HuH-7 (cell line): ENCODE data around the gene TTC24.
"Not testable (repeated sequence)": the region's sequence is repeated elsewhere in the genome, so short reads cannot be mapped to it uniquely, and the experiment has no call there.

ENCODE experiments used
- DNase-seq: peaks from one replicate; pipeline ENCODE4 v3.0.0; 2011; ENCODE audit warnings: low spot score

TTC24 gene

GRCh38 chr1:156608981-156609380, 29.5 kb downstream of the TTC24 start:
- DNase-seq, result peak; percentile 48

DNA sequence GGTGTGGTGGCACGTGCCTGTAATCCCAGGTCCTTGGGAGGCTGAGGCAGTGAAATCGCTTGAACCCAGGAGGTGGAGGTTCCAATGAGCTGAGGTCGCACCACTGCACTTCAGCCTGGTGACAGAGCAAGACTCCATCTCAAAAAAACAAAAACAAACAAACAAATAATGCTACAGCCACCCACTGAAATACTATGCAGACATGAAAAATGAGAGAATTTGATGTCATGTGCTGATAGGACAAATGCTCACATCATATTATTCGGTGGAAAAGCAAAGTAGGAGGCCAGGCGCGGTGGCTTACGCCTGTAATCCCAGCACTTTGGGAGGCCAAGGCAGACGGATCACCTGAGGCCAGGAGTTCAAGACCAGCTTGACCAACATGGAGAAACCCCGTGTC, 30.5 kb downstream of the TTC24 start:
- not testable (repeated sequence) for DNase-seq

DNA sequence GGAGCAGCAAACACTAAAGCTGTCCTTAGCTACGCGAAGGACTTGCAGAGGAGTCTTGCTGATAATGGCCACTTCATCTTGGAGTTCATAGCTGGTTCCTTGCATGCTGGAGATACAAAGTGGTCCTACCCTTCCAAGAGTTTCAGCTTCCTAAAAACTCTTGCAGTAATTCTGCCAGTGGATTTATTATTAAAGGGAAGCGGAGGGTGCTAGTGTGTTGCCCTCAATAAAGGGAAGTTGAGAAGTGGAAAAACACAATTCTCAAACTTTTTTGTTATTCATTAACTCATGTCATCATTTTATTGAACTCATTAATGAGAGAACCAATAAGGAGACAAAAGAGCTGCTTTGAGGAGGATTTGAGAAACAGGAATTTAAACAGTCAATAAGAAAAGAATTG, 33.1 kb downstream of the TTC24 start:
- no peak for DNase-seq

DNA sequence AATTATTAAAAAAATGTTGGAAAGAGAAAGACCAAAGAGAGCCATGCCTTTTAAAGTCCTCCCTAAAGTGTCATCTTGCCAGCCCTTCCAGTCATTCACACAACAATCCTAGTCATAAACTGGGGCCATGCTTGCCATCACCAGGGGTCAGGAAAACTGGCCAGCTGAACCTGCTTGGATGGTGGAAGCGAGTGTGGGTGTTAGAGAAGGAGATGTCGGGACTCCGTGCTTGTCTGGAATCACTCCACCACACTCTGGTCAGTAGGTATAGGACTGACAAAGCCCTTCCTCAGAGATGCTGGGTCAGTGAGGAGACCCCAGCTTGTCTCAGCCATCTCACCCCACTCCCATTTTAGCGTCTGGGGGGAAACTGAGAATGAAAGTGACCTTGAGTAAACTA, 36.4 kb downstream of the TTC24 start:
- no peak for DNase-seq

GRCh38 chr1:156616463-156616862, 36.9 kb downstream of the TTC24 start:
- peak; percentile 73 for DNase-seq

DNA sequence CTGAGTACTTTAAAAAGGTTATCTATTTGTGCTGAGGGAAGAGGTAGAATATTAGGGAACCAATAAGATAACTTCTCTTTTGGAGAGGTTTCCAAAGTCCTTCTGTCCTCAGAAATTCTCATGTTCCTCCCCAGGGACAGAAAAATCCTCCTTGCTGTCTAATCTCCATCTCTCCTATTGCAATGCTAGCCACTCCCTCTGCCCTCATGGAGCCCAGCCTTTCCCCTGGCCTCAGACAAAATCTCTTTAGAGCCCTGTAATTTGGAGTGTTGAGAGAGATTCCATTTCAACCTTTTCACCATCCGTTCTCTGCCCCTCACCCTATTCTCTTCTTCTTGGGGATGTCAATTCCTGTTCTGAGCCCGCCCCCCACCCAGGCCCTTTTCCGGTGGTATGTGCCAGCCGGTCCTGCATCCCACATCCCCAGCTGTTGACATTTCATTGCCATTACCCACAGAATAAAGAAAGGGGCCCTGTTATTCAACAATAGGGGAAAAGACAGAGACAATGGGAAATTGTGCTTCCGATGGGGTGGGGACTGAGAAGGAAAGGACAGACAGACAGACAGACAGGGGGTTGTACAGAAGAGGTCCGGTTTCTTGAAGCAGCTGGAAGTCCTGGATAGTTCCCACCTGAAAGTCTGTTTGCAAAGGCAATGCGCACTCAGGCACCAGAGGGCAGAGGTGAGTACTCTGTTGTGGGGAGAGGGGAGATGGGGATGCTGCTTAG, 39.5 kb downstream of the TTC24 start, which contains the start of gene HAPLN2:
HAPLN2 (plus strand) TSS at position 563 of the 729 bp plus-strand sequence. CDS start 4,076 bp downstream, outside the sequence.
- peak; percentile 67 for DNase-seq

GRCh38 chr1:156619582-156619955, 40.0 kb downstream of the TTC24 start:
- no peak for DNase-seq

GRCh38 chr1:156622581-156623297, 43.2 kb downstream of the TTC24 start:
- DNase-seq, result no peak

GRCh38 chr1:156623946-156624813, 44.7 kb downstream of the TTC24 start:
- DNase-seq, result peak; percentile 86

GRCh38 chr1:156624814-156625435, 45.4 kb downstream of the TTC24 start:
- peak; percentile 31 for DNase-seq

DNA sequence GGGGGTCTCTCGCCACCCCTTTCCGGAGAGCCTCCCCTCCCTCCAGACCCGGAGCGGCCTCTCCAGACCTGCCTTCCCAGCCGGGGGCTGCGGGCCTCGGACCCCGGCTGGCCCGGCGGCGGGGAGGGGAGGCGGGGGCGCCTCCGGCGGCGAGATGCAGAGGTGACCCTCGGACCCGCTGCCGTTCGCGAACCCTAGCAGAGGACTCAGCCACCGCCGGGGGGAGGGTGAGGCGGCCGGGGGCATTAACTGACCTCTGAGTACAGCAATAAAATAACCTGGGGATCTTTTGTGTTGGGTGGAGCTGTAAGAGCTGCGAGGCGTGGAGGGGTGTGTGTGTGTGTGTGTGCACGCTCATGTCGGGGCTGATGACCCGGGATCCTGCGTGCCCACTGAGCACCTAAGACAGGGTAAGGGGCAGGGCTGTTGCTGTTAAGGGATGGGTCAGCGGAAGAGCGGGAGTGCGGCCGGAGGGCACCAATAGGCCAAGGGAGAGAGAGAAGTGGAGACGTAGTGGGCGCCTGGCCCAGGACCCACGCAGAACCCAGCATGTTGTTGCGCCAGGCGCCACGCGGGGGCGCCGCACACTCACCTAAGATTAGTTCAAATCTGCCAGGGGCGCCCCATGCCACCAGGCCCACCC, 46.0 kb downstream of the TTC24 start:
- peak; percentile 56 for DNase-seq

DNA sequence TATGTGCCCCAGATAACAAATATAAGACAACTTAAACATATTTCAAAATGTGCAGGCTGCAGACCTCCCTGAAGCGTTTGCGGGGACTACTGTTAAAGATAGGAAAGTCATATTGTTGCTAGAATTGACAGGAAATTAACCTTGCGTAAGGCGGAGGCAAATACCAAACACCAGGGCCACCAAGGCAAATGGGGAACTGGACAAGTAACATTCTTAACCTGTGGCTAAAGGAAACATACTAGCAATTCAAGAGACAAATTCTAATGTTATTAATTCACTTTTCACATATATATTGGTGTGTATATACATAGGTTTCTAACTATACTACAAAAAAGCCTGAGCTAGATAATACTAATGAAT, 46.5 kb downstream of the TTC24 start:
- no peak for DNase-seq

GRCh38 chr1:156627313-156627880, 47.9 kb downstream of the TTC24 start:
- DNase-seq, result peak; percentile 71

DNA sequence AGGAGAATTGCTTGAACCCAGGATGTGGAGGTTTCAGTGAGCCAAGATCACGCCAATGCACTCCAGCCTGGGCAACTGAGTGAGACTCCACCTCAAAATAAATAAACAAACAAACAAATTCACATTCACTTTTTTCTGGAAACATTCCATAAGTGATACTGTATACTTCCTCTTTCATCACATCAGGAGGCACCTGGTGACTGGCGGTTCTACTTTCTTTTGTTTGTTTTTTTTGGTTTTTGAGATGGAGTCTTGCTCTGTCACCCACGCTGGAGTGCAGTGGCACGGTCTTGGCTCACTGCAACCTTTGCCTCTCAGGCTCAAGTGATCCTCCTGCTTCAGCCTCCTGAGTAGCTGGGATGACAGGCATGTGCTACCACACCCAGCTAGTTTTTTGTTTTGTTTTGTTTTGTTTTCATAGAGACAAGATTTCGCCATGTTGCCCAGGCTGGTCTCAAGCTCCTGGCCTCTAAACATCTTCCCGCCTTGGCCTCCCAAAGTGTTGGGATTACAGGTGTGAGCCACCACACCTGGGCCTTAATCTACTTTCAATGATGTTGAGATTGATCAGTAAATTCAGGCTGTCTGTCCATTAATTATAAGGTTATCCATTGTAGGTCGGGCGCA, 50.4 kb downstream of the TTC24 start:
- no peak for DNase-seq

DNA sequence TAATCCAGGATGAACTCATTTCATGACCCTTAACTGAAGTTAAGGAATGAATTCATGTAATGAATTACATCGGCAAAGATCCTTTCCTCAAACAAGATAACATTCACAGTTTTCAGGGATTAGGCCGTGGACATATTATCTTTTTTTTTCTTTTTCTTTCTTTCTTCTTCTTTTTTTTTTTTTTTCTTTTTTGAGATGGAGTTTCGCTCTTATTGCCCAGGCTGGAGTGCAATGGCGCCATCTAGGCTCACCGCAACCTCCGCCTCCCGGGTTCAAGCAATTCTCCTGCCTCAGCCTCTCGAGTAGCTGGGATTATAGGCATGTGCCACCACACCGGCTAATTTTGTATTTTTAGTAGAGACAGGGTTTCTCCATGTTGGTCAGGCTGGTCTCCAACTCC, 51.6 kb downstream of the TTC24 start:
- not testable (repeated sequence) for DNase-seq

DNA sequence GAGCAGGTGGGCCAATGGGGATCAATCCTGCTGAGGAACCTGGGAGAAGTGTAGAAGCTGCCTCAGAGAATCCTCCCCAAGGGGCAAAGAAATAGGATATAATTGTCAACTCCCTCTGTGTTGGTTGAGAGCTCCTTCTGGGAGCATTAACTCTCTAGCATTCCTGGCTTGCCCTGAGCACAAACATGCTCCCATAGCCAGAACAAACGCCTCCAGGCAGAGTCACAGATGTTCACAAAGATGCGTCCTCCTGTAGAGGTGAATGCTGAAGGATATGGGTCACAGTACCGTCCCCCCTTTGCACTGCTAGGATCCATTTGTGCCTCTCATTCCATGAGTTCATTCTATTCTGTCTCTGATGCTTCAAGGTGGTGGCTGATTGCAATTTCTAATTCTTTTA, 52.8 kb downstream of the TTC24 start:
- DNase-seq, result no peak
